NCI-H187 (cell line): ENCODE data around the gene TSSC4.

Source experiments
- DNase-seq, 2 experiments: peaks; one replicate each; lab custom pipeline; 2025; lab: John Stamatoyannopoulos, UW

The TSSC4 gene

DNA sequence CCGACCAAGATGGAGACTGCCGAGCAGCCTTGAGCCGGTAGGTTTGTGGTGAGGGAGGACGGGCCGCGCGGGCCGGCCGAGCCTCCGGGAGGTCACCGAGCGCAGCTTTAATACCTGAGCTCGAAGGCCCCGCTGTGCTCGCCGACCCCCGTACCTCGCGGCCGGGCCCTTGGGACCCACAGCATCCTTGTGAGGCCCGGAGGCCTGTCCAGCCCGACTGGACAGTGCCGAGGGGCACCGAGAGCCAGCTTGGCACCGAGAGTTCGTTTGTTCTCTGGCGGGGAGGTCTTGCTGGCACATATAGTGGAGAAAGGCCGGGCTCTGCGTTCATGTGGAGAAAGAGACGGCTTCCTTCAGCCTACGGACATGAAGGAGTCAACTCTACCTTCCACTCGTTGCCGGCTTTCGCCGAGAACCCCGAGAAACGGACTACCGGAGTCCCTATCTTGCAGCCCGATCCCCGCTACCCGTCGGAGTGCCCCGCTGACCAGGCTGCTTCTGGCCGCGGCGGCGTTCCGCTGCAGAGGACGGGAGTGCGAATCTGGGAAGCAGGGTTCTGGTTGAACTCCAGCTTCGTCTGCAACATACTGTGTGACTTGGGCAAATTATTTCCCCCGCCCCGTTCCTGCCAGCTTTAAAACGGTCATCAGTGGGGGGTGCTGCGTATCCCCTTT lies 349 bp downstream of the TSSC4 start:
- no peak for DNase-seq

DNA sequence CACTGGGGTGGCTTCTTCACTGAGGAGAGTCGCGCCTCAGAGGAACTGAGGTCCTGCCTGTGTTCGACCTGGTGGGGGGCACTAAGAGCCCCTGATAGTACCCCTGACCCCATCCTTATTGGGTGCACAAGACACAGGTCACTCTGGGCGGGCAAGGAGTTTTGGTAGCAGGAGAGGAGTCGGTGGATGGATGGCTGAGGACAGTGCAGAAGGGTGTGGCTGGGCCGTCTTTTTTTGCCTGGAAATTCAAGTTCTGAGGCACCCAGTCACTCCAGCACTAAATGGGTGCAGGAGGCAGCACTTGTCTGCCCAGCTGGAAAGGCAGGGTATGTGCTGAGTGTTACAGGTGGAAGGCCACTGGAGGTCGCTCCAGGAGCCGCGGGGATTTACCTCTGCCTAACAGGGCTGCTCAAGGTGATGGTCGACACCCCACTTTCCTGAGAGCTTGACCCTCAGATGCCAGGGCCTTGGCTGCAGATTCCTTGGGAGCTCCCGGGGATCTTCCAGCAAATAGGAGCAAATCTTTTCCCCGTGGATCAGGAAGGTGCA lies 960 bp downstream of the TSSC4 start:
- DNase-seq: no peak

DNA sequence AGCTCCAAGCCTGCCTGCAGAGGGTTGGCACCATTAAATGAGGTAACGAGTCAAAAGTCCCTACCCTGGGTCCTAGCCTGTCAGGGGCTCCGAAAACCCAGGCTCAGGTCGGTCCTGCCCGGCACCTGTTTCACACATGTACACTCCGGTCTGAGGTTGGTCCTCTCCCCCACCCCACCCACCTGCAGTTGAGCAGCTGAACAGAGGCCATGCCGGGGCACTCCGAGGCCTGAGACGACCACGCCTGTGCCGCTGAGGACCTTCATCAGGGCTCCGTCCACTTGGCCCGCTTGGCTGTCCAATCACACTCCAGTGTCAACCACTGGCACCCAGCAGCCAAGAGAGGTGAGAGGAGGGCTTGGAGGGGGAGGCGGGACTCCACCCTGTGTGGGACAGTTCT lies 1.6 kb downstream of the TSSC4 start:
- DNase-seq: no peak

DNA sequence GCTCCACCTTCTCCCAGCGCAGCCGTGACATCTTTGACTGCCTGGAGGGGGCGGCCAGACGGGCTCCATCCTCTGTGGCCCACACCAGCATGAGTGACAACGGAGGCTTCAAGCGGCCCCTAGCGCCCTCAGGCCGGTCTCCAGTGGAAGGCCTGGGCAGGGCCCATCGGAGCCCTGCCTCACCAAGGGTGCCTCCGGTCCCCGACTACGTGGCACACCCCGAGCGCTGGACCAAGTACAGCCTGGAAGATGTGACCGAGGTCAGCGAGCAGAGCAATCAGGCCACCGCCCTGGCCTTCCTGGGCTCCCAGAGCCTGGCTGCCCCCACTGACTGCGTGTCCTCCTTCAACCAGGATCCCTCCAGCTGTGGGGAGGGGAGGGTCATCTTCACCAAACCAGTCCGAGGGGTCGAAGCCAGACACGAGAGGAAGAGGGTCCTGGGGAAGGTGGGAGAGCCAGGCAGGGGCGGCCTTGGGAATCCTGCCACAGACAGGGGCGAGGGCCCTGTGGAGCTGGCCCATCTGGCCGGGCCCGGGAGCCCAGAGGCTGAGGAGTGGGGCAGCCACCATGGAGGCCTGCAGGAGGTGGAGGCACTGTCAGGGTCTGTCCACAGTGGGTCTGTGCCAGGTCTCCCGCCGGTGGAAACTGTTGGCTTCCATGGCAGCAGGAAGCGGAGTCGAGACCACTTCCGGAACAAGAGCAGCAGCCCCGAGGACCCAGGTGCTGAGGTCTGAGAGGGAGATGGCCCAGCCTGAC lies 2.5 kb downstream of the TSSC4 start:
- DNase-seq: no peak

DNA sequence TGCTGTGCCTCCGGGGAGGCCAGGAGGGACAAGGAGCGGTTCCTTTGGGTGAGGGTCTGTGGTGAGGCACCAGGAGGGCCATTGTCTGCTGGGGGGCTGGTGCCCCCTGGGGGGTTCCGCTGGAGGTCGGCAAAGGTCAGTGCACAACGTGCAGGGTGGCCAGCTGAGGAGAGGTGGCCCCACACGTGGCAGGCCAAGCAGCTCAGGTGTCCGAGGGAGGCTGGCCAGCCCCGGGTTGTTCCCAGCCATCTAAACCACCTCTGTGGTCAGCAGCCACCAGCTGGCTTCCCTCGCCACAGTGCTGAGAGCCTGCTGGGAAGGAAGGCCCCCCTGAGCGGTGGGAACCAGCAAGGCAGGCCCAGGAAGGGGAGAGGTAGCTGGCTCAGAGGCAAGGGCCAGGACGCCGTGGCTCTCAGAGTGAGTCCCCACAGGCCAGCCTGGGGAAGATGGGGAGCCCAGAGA lies 4.2 kb downstream of the TSSC4 start:
- no peak for DNase-seq

DNA sequence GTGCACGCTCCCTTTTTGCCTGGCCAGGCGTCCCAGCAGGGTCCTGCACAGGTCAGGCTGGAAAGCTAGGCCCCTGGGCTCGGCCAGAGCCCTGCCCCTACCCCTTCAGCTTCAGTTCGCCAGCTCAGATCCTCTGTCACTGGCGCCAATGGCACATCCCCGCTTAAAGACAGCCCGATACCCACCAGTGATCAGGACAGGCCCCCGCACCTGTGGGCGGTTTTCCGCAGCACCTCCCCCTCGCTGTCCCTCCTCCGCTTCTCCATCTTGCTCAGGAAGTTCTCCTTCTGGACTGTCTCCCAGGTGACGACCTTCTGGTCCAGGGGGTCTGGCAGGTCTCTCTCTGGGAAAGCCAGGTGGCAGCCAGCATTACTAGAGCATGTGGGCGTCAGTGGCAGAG lies 5.9 kb downstream of the TSSC4 start:
- DNase-seq: no peak

DNA sequence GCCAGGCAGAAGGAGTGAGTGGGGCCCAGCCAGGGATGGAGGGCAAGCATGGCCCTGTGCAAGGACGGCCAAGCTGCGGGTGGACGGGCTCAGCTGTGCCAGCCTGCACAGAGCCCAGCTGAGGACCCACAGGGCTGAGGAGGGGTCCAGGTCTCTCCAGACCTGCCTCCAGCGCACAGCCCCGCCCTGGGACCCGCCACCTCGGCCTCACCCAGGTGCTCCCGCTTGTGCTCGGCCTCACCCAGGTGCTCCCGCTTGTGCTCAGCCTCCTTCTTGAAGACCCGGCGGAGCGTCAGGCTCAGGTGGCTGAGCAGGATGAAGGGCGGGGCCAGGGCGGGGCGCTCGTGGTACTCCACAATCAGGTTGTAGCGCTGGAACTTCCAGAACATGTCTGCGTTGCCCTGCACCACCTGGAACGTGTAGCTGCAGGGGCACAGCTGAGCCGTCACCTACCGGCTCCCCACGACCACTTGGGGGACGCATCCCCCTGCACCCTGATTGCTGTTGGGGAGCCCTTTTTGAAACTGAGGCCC lies 6.4 kb downstream of the TSSC4 start:
- no peak for DNase-seq

DNA sequence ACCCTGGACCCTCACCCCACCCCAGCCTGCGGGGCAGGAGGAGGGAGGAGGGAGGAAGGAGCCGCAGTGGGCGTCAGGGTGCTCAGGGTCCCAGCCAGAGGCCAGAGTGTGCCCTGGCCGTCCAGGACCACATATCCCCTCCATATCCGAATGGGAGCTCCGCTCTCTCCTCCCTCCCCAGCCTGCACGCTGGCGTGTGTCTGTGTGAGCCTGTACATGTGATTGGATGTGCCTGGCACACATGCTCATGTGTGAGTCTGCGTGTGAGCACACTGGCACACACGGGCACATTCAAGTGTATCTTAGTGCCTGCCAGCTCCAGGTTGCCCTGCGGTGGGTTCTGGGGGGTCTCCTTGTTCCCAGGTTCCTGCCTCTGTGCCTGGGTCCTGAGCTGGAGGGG lies 8.1 kb downstream of the TSSC4 start:
- no peak for DNase-seq

DNA sequence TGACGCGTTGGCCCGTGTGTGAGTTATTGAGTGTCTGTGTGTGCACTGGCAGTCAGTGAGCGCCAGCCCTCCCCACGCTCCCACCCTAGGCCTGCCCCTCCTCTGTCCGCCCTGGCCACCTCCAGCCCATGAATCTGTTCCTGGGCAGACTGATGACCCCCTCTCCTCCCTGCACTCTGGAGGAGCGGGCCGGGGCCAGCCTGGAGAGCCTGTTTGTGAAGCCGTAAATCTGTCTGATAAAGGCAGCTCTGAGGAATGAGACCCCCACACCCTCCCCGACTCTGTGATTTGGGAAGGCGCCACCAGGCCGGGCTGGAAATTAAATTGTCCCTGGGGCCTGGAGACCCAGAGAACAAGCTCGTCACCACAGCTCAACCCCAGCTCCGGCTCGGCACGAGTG lies 8.6 kb downstream of the TSSC4 start:
- no peak for DNase-seq

DNA sequence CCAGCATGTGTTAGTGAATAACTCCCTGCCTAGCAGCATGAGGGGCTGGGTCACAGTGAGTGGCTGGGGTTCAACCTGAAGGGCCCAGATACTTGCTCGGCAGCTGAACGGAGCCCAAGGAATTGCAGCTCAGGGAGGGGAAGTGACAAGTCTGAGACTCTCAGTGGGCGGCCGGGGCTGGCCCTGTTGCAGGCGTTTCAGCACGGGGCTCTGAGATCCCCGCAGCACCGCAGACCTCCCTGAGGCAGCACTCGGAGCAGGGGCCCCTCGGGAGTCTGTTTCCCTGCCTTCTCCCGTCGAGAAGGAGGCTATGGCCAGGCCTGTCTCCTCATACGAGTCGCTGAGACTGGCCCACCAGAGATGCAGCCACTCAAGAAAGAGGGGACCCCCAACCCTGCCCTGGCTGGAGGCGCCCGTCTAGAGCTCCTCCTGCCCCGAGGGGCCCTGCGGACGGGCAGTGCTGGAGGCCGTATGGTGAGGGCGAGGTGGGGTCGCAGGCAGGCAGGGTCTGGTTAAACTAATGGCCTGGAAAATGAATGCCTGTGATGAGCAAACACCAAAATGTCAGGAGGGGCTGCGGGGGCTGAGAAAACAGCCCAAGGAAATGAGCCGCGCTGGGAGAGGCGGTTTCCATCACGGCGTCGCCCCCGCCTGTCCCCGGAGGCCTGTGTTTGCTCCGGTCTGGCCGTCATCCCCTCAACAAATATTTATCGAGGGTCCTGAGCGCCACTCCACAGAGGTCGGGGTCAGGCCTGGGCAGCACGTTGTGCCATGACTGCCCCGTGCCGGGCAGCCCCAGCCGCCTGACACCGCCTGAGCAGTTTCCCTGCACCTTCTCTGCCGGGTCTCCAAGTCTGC lies 9.3 kb downstream of the TSSC4 start:
- no peak for DNase-seq

DNA sequence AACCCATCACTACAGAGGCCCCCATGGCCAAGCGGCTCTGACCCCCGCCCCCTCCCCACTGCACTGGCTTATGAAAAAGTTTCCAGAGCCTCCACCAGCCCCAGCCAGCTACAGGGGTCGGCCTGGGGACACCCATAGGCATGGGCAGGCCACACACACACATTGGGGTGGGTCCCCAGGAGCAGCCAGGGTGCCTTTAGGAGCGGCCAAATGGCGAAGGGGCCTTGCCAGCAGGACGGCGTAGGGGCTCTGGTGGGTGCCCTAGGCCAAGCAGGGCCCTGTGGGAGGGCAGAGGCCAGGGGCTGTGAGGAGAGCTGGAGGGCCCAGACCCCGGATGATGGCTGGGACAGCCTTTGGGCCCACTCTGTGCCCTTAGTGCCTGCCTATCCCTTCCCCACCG lies 10.1 kb downstream of the TSSC4 start:
- DNase-seq: no peak

DNA sequence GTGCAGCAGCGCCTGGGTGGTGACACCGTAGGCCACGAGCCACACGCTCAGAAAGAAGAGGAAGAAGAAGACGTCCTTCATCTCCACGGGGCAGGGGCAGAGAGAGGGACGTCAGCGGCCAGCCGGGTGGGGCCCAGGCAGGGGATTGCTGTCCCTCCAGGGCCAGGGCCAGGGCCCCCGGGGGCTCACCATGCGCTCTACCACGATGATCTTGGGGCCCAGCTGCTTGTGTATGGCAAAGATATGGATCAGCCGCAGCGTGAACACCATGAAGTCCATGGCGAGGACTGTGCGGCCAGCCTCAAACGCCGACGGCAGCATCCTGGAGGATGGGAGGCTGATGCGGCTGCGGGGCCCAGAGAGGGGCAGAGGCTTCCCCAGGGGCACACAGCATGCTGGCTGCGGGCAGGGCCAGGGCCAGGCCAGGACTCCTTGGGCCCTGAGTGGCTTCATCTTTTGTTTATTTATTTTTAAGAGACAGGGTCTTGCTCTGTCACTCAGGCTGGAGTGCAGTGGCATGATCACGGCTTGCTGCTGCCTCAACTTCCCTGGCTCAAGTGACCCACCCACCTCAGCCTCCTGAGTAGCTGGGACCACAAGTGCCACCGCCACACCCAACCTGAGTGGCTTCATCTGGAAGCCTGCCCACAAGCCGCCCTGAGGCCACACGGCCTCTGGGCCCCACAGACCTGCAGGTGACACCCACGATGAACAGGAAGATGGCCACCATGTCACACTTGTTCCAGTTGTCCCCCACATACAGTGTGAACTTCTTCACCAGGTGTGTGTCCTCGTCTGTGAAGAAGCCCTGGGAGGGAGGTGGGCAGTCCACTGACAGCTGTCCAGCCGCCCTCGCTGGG lies 11.1 kb downstream of the TSSC4 start:
- DNase-seq: no peak

DNA sequence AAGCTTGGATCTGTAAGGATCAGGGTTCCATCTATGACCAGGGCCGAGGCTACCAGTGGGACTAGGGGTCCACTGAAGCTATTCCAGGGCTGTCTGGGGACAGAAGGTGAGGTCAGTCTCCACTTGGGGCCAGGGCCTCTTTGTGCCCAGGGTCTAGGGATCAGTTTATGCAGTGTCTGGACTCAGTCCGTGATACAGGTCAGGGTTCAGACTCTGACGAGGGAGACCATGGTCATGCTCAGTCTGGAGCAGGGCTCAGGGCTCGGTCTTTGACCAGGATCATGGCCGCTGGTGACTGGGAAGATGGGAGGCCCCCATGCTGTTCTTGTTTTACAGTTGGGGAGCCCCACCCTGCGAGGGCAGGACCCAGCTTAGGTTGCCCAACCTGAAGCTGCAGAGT lies 11.8 kb downstream of the TSSC4 start:
- DNase-seq: no peak

DNA sequence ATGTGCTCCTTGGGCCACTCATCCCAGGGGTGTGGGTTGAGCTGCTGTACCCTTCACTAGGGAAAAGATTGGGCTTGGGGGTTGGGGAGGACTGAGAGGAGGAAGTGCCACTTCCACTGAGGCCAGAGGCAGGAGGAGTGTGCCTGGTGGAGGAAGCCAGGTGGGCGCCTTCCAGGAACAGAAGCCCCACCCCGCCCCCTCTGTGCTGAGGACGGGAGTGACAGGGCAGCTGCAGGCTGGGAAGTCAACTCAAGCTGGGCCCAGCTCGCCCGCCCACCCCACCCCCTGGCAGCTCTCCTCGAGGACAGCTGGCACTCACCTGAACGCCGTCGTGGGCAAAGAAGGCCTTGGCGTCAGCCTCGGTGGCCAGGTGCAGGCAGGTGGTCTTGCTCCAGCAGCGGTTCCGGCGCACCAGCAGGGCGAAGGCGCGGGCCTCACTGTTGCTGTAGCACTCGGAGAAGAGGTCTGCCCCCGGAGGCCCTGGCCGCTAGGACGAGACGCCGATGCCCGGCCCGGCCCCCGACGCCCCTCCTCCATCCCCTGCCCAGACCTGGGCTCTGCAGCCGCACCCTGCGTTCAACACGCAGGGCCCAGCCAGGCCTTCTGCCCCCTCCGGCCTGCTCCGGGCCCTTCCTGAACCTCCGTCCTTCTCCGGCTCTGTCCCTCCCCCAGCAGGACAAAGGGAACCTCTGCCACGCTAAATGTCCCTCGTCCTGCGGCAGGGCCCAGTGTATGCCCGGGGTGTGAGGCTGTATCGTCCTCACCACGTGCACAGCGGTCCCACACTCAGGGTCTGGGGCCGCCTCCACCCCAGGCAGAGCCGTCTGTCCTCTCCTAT lies 13.4 kb downstream of the TSSC4 start:
- DNase-seq: no peak

DNA sequence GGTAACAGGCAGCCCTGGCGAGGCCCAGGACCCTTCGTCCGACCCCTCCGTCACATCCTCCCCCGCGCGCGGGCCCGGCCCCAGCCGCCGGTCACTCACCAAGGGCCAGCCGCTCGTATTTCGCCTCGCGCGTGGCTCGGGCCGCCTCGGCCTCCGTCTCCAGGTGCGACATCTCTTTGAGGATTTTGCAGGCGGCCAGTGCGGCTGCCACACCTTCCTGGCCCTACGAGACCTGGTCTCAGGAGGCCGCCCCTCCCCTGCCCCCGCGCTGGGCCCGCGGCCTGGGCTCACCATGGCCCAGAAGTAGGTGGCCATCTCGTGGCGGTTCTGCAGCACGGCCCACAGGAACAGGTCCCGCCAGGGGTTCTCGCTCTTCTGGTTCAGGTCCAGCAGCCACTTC lies 14.1 kb downstream of the TSSC4 start:
- DNase-seq: no peak

DNA sequence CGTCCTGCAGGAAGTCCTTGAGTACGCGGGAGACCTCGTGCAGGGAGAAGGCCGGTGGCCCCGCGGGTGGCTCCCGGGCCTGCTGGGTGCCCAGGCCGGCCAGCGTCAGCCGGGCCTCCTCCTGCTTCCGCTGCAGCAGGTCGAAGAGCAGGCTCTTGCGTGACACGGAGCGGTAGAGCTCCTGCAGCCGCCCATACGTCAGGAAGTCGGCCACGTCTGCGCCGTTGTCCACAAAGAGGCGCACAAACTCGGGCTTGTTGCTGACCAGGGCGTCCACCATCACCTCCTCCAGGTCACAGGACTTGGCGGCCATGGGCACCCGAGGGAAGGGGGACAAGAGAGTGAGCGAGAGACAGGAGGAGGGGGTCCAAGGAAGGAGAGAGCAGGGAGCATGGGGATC lies 14.6 kb downstream of the TSSC4 start:
- DNase-seq: no peak

DNA sequence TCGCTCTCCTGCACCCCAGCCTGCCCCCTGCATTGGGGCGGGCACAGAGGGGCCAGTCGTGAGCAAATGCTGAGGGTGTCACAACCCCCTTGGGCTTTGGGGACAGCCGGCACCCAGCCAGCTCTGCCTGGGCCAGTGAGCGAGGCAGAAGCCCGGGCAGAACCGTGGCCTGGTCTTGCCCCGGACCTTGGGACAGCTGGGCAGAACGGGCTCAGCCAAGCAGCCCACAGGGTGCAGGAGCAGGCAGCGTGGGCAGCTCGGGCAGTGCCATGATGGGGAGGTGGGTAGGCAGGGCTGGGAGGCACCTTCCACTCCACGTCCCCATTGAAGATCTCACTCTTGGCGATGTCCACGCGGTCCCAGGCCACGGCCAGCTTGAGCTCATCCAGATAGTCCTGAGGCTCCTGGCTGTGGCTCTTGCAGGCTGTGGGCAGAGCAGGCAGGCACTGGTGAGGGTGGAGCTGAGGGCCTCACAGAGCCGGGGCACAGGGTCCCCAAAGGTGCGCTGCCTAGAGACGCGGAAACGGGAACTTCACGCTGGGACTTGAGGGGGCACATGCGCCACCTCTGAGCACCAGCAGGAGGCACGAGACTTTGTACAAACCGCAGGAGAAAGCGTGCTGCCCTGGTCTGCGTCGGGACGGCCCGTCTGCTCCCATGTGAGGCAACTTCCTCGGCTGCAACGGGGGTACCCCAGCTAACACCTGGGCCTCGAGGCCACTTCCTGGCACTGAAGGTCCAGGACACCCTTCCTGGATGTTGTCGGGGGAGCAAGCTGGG lies 15.2 kb downstream of the TSSC4 start:
- no peak for DNase-seq

DNA sequence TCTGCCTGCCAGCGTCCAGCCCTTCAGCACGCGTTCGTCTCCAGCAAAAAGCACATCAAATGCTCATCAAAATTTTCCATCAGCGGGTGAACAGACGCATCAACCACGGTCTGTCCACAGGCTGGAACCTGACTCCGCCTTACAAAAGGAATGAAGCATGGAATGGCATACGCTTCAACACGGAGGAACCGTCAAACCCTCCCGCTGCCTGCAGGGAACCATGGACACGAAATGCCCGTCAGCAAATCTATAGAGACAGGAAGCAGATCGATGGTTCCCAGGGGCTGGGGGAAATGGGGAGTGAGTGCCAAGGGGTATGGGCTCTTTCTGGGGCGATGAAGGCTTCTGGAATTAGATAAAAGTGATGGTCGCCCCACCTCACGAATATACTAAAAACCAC lies 16.2 kb downstream of the TSSC4 start:
- DNase-seq: no peak

DNA sequence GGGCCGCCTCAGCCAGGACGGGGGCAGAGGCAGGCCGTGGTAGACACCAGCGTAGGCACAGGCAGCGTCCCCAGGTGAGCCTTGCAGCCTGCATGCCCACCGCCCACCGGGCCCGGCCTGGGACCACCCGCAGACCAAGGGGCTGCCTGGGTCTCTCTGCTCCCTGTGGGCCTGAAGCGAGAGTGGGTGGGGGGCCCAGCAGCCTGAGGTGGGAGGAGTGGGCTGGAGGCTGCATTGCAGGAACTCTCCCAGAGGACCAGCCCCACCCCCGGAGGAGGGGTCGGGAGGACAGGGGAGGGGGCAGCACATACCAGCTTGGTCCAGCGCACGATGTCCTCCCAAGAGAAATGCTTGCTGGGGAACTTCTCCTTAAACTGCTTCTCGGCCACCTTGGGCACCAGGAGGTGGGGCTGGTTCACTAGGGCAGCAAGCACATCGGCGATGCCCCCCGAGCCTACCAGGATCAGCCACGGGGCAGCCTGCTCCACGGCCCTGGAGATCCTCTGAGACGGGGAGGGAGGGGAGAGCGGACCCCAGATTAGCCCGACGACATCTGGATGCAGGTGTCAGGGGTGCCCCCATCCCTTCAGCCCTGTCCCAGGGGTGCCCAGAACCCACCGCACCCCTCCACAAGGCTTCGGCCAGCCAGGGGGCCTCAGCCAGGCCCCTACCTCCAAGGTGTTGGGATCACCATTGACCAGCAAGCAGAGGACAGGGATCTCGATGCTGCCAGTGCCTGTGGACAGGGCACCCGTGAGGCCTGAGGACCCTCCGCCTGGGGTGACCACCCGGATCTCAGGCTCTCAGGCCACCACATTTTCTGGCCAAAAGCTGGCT lies 17.5 kb downstream of the TSSC4 start:
- DNase-seq: no peak
